IPS DF 4.7 (cell line): ENCODE data around the gene SEZ6.
"Not testable (repeated sequence)": the region's sequence is repeated elsewhere in the genome, so short reads cannot be mapped to it uniquely, and the experiment has no call there.

Experiments used
- DNase-seq: peaks from one replicate; pipeline ENCODE4 v3.0.0-alpha.2; 2013; ENCODE audit warnings: low spot score; ENCODE audit errors: extremely low read depth

SEZ6 gene

DNA sequence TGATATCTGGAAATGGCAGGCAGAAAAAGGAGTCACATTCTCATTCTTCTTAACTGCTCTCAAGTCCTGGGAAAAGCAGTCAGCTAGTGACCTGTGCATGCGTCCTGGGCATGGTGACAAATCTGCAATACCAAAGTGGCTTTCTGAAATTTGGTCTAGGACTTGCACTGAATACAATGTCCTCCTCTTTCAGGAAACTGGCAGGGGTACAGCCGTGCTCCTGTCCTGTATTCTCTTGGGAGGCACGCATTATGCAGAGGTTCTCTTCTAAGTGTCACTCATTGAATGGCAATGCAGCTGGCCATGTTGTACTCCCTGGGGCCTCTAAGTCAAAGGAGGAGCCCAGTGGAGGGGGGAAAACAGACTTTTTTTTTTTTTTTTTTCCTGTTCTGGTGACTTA lies 65.2 kb downstream of the SEZ6 start:
- no peak for DNase-seq

GRCh38 chr17:28940142-28940541 lies 65.7 kb downstream of the SEZ6 start:
- DNase-seq, result no peak

DNA sequence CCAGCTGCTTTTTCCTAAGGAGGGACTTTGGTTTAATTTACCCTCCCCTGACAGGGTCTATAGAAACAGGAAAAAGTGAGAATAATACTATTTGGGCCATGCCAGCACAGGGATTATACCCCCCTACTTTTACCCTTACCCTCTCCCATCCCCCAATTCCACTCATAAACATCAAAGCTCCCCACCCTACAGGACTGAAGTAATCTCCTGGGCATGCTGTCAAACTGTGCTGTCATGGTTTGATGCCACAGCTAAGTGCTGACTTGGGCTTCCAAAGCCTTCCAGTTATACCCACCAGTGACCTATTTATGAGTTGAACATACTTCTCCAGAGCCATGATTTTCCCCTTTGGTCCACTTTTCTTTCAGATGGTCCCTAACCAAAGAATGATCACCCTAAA lies 67.3 kb downstream of the SEZ6 start:
- DNase-seq, result no peak

DNA sequence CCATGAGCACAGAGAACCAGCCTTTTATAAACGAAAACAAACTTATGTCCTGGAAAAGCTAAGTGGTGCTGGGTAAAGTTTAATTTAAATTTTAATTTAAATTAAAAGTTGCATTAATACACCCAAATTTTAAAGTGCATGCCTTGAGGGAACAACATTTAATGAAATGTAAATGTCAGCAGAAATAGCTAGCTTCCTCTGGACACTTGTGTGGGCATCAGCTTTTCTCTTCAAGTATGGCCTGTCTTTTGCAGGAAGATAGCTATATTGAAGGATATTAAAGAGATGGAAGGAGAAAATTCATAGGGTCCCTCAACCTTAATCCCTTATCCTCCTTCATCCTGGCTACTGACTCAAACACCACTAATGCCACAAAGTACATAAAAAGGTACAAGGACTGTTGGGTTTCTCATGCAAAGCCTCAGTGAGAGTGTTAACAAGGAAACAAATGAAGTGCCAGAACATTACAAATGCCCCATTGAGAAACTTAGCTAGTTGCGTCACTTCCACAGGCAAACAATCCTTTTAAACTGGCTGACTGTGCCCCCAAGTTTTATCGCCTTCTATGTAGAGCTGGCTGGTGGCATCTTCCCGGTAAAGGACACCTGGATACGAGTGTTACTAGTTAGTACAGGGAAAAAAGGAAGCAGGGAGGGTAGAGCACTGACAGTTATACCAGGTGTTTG lies 68.6 kb downstream of the SEZ6 start:
- DNase-seq, result no peak

DNA sequence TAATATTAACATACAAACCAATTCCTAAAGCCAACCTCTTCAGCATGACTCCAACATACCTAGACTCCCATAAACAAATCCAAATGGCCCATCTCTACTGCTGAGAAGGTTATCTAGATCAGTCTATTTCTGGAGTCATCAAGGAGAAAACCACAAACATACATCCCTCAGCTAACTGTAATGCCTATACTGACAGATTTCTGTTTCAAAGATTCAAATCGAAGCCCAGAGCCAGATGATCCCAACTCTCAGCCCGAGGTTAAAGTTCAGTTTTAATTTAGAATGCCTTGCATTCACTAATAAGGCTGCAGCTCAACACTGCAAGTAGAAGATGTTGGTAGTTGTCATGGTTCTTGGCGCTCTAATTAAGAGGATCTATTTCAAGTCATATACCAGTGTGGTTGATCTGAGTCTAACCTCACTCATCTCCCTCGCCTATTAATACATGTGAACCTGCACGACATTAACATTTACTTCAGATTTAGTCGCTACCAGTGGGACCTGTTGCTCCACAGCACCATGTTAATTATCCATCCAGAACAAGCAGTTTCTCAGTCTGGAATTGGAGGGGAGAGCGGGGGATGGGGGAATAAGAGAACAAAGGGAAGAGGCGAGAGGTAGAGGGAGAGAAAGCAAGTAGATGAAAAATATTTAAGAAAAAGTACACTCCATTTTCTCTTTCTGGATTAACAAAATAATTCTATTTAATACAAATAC lies 69.9 kb downstream of the SEZ6 start:
- no peak for DNase-seq

GRCh38 chr17:28934508-28934907 lies 71.3 kb downstream of the SEZ6 start:
- DNase-seq, result not testable (repeated sequence)

DNA sequence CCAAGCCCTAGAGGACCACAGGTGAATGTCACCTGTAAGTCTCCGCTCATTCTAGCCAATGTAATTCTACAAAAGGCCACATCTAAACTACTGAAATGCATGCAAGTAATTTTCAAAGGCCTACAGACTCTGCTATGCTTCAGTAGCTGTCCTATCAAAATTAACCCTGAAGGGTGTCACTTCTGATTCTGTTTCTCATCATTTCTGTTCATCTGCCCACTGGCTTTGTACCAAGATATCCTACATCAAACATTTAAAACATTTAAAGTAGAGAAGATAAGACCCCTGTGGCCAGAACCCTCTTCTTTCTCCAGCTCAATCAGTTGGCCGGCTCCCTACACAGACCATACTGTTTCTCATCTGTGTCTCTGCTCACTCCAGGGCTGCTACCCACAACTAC lies 76.0 kb downstream of the SEZ6 start:
- no peak for DNase-seq

GRCh38 chr17:28928061-28928460 lies 77.8 kb downstream of the SEZ6 start:
- DNase-seq, result no peak

DNA sequence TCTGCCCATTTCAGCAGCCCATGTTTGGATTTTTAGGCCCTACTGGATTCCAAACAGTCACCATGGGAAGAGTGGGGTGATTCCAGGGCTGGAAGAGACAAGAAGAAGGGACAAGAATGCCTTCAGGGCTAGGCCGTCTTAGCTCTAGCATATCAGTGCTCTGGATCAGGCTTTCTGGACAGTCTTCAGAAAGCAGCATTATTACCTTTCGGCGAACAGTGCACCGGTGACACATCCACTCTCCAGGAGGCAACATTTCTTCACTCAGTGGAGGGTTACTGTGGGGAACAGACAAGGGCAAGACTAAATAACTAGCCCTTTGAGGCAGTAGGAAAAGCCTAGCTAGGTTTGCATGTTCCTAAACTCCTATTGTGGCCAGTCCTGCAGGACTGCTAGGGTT lies 79.0 kb downstream of the SEZ6 start:
- DNase-seq, result no peak

DNA sequence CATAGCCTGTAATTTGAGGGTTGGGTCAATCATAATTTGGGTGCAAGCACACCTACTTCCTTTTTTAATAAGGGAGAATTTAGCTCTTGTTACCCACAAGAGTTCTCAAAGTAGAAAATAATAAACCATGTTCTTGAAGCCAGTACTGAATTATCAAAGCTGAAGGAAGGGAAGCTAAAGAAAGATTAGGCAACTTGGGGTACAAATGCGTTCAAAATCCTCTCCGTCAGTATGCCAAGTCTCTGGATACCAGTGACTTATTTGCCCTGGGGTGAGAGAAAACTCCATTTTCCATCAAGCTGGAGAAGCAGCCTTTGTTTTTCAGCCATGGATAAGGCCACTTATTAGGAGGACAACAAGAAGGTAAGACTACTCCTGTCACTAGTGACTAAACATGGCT lies 79.5 kb downstream of the SEZ6 start:
- no peak for DNase-seq

DNA sequence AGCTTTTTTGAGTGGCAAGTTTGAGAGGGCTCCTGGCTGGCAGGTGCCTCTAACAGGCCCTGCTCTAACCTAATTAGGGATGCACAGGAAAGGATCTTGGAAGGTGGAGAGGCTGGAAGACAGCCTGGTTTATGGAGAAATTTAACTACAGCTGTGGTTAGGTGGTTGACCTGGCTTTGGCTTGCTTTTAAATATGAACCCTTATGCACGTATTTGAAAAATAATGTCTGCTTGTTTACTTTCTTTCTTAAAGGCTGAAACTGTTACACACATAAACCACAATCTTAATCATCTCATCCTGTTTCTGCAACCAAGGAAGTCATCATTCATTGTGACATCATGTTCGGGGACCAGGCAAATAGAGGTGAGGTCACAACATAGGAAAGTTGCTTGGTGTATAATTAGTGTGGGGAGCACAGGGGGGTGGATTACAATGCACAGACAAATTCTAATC lies 79.9 kb downstream of the SEZ6 start:
- DNase-seq, result no peak

GRCh38 chr17:28920201-28920600 lies 85.6 kb downstream of the SEZ6 start:
- no peak for DNase-seq

GRCh38 chr17:28918295-28918694 lies 87.5 kb downstream of the SEZ6 start:
- no peak for DNase-seq

DNA sequence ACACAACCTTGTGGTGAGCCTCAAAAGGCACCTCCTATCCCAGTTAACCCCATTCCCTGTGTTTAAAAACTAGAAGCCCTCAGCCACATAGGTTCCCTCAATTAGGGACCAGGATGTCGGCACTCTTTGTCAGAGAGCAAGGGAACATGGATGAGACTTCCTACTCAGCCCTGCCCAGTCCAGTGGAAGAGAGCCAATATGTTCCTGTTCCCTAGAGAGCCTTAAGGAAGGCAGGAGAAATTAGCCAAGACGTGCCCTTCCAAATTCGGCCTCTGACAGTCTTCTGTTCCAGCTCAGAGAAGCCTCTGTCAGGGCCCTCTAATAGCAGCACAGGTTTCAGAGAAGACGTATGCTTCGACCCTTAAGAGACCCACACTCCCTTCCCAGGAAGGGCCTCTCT lies 88.4 kb downstream of the SEZ6 start:
- no peak for DNase-seq

- DNase-seq, result no peak
Observed at GRCh38 chr17:28917029-28917428, 88.8 kb downstream of the SEZ6 start.

- no peak for DNase-seq
Observed at GRCh38 chr17:28916302-28916934, 89.4 kb downstream of the SEZ6 start.

DNA sequence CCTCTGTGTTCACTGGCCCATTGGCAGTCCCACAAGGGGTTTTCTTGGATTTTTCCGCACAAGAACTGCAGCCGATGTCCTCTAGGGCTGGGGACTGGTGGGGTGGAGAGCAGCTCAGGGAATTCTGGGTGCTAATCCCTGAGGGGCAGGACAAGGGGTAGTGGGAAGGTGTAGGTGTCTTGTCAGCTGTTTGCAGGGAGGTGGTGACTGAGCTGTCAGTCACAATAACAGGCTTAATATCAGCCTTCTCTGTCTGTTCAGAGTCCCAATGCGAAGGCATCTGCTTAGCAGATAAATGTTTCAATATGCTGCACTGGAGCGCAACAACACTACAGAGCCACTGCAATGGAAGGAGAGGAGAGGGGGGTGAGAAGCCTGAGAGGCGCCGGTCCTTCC lies 92.9 kb downstream of the SEZ6 start:
- no peak for DNase-seq

DNA sequence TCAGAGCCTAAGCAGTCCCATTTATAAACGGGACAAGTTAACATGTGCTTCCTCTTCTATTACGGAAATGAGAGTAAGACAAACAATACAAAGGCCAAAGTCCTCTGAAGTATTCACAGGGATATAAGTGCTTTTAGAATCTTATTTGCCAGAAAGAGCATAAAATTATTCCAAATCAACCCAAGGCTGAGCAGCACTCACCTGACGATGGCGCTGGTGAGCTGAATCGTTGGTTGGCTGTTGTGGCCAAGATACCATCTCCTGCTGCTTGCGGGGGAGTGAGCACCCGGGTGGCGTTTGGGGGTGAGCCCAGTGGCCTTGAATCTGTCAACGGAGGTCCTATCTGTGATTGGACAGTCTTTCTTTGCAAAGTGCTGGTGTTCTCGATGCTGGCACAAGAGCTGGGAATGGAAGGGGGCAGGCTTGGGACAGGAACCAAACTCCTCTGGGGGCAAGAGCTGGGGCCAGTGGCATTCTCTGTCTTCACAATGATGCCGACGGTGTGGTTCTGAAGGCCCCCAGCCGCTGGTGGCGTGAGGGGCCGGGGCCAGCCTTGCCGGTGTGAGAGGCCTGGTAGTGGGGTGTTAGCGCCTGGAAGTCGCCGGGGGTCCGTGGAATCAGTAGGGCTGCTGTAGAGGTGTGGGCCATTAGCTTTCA lies 93.4 kb downstream of the SEZ6 start:
- DNase-seq, result no peak

DNA sequence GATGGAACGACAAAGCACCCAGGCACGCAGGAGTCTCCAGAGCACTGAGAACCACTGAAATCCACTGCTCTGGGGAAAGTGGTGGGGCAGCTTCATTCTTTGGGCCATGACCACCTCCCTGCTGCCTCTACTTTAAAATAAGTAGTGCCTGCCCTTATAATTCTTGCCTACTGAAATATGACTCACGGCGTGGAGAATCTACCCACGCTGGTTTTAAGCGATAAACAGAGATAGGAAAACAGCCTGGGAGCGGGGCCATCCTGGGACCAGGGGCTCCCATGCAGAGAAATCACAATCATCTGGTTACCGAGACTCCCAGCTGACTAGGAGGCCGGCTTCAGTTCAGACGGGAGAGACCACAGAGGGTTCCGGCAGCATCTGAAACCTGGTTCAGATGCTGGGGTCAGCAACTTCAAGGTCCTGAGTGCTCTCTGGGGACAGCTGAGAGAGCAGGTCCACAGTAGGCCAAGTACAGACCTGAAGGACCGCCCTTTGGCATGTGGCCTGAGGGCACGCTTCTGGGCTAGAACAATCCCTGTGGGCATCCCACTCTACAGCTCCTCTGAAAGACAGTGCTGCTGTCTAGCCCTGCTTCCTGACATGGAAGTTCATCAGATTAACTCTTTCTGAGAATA lies 94.3 kb downstream of the SEZ6 start:
- no peak for DNase-seq

DNA sequence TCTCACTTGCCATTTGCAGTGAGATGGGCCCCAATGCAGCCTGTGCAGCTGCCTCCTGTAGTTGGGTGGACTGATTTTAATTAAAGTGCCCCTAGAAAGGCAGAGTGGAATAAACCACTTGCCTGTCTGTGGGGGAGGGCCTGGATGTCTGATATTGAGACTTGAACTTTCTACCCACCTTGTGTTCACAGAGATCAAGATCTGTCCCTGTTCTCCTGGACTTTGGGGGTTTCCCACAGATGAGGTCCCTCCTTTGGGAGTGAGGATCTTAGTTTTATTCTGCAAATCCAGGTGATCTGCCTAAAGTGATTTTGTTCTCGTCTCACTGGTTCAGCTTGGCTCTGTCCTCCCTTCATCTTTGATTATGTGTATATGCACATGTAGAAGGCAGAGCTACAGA lies 95.3 kb downstream of the SEZ6 start:
- DNase-seq, result no peak

- no peak for DNase-seq
Observed at GRCh38 chr17:28908640-28909167, 97.1 kb downstream of the SEZ6 start.
